M059J (cell line): ENCODE data around the gene ABCC1. TPM values are rescaled to one million over a fixed set of nuclear protein-coding genes. Genes with fewer than 3 reads are reported as not detected.

ENCODE experiments used
- DNase-seq: peaks from one replicate; pipeline ENCODE4 v3.0.0-alpha.2; 2012; ENCODE audit warnings: low read depth
- total RNA-seq: library from RNA; depleted of rRNA; stranded (reverse); fragments of >200 nt; shearing (Covaris generic); gene quantifications from 2 replicates; pipeline ENCODE4 v1.2.3, GENCODE V29; 2014

Gene ABCC1
- total RNA-seq, 1 experiment from 2014 or later: 21.5 TPM

DNA sequence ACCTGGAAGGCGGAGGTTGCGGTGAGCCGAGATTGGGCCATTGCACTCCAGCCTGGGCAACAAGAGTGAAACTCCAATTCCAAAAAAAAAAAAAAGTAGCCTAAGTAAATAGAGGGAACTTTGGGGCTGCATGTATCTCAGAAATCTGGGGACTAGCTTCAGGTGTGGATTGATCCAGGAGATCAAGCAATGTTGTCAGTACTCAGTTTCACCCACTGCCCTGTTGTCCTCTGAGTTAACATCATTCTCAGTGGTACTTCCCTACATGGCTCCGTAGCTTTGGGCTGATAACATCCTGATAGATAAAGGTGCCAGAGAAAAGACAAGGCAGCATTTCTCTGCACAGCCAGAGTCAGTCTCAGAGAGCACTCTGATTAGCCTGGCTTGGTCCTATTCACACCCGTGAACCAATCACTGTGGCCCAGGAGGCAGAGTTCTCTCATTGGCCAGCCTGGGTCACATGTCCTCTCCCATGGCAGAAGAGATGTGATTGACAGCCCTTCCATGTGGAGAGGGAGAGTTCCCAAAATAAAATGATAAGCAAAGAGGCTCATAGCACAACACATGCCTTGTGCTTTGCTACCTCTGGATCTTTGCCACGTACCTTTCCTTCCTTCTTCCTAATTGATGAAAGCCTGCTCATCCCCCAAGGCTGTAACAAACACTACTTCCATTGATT, 99.6 kb downstream of the ABCC1 start:
- no peak for DNase-seq

DNA sequence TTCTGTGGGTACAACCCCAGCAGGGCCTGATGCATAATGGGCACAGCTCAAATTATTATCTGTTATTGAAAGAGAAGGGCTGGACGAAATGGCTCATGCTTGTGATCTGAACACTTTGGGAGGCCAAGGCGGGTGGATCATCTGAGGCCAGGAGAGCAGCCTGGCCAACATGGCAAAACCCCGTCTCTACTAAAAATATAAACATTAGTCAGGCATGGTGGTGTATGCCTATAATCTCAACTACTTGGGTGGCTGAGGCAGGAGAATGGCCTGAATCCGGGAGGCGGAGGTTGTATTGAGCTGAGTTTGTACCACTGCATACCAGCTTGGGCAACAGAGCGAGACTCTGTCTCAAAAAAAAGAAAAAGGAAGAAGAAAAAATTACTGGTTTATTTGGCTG, 100.7 kb downstream of the ABCC1 start:
- DNase-seq: no peak

DNA sequence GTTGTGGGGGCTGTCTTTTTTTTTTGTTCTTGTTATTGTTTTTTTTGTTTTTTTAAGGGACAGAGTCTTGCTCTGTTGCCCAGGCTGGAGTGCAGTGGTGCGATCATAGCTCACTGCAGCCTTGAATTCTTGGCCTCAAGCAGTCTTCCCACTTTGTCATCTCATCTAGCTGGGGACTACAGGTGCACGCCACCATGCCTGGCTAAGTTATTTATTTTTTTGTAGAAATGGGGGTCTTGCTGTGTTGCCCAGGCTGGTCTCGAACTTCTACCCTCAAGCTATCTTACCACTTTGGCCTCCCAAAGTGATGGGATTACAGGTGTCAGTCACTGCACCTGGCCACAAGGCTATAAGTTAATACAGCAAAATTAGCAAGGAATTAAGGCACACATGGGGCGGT, 101.7 kb downstream of the ABCC1 start:
- no peak for DNase-seq

DNA sequence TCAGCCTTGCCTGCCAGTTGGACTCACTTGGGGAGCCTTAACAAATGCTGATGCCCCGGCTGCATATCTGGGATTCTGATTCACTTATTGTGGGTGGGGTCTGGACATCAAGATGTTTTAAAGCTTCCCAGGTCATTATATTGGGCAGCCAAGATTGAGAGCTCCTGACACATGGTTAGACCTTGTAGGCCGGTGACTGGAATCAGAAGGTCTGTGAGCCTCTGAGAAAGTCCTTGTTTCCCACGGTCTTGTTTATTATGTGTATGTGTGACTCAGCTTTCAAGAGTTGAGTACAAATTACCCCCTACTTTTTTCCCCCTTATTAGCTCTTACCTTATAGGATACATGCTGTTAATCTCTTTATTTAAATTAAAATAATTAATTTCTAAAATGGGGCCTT, 103.5 kb downstream of the ABCC1 start:
- DNase-seq: peak; percentile 50

- no peak for DNase-seq
Observed at GRCh38 chr16:16057102-16057501, 107.7 kb downstream of the ABCC1 start.

GRCh38 chr16:16059160-16059559, 109.7 kb downstream of the ABCC1 start:
- no peak for DNase-seq

DNA sequence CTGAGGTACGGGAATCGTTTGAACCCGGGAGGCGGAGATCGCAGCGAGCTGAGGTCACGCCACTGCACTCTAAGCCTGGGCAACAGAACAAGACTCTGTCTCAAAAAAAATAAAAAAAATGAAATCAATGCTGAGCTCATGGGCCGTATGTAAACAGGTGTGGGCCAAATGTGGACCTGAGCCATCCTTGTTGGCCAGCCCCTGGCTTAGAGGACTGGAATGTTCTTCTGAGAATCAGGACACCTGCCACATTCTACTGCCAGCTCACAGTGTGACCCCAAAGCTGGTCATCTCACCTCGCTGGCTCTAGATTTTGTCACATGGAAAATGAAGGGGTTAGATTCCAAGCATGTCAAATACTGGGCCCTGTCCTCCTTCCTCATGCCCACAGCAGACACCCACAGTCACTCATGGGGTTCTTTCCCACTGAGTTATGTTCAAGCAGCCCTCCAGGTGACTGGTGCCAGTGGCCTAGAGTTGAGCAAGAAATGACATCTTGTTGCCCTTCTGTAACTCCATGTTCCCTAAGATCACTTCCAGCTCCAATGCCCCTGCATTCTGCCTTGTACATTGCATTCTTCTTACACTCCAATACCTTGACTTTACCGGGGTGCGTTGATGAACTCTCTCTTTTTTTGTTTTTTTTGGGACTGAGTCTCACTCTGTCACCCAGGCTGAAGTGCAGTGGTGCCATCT, 110.6 kb downstream of the ABCC1 start:
- DNase-seq: no peak

DNA sequence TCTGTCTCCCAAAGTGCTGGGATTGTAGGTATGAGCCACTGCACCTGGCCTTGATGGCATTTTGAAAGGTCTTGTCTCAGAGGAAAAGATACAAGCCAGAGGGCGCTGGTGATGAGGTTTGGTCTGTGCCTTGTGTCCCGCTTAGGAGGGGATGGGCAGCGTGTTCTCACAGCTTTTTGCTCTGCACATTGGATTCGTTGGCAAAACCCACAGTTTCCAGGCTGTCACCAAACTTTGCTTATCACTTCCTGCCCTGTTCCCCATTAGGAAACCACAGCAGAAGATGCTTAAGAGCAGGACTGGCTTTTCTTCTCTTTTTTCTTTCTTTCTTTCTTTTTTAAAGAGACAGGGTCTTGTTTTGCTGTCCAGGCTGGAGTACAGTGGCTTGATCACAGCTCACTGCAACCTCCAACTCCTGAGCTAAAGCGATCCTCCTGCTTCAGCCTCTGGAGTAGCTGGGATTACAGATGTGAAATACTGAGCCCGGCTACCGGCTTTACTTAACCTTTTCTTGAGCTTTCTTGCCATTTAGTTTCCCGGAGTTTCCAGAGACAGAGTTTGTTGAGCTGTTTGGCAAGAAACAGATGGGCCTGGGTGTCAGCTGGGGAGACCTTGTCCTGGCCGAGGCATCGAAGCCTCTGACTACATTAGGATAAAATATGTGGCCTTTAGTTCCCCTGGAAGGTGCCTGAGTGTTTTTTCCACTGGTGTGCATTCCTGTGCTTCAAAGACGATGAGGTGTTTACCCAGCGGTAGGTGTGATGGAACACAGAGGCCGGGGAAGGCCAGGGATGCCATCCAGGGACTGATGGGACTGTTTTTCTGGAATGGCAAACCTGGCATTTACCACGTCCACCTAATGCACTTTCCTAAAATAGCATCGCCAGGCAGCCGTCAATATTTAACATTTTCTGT, 112.9 kb downstream of the ABCC1 start:
- no peak for DNase-seq

DNA sequence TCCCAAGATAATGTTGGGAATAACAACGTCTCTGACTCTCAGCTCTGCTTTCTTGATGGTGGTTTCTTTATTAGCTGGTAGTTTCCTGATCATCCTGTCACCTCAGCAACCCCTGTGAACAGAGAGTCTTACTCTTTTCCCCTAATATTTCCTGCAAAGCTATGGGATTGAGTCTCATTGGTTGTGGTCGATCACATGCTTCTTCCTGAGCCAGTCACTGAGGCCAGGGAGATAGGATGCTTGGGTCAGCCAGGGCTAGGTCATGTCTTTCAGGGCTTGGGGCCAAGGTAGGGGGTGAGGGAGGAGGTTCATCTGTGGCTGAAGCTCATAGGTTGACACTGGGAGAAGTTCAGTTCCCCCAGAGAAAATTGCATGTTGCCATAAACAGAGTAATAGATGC, 114.3 kb downstream of the ABCC1 start:
- no peak for DNase-seq

DNA sequence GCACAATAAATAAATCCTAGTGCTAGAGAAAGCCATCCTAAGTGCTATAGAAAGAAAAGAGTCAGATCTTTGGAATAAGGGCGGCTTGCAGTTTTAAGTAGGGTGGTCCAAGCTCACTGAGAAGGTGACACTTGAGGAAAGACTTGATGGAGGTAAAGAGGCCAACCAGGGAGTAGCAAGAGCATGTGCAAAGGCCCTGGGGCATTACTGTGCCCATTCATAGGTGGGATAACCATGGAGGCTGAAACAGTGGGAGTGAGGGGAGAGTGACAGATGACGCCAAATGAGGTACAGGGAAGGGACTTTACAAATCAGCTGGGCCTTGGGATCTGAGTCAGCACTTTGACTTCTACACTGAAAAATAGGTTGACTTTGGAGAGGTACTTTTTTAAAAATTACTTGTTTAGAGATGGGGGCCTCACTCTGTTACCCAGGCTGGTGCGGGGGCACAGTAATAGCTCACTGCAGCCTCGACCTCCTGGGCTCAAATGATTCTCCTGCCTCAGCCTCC, 115.5 kb downstream of the ABCC1 start:
- DNase-seq: no peak

DNA sequence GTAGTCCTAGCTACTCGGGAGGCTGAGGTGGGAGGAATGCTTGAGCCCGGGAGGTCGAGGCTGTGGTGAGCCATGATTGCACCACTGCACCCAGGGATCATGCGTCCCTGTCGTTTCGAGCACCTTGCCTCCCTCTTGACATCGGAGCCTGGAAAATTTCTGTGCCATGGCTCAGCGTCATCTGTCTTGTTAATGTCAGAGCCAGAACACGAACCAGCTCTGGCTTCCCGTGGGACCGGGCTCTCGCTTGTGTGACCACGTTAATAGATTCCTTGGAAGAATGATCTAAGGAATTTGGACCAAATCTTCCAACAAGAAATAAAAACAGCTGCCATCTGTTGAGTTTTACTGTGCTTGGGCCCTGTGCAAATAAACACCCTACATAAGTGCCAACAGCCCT, 117.7 kb downstream of the ABCC1 start:
- no peak for DNase-seq

GRCh38 chr16:16071631-16072244, 122.3 kb downstream of the ABCC1 start:
- DNase-seq: peak; percentile 52

- DNase-seq: no peak
Observed at GRCh38 chr16:16073001-16073545, 123.7 kb downstream of the ABCC1 start.

DNA sequence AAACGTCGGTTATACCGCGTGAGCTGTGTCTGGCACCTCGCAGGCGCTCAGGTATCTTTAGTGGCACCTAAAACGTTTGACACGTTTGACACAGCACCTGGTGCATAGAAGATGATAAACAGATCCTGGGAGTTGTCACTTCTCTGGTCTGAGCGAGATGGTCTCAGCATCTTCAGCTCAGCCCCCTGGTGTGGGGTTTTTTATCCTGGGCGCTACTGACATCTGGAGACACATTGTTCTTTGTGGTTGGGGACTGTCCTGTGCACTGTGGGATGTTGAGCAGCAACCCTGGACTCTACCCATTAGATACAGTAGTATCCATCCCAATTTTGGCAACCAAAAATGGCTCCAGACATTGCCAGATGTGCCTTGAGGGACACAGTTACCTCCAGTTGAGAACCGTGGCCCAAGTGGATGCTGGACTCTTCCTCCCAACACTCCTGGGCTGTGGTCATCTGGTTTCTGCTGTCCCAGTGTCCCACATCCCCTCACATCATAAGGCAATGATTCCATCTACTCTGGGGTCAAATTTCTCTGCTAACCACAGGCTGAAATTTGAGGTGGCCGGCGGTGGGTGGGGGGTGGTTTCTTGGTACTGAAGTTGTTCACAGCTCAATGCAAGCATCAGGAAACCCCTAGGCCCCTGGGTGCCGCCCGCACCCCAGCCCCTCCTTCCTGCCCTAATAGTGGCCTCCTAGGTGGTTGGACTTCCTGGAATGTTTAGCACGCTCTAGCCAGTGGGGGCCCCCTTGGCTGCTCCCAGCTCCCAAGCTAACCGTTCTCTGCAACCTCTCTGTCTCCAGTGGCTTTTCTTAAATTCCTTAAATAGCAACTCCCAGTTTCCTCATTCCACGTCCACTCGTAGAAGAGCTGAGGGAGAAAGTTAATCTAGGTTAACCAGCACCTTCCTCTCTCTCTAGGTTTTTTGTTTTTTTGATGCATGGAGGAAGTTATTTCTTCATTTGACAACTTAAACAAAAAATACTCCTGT, 124.8 kb downstream of the ABCC1 start:
- peak; percentile 96 for DNase-seq

DNA sequence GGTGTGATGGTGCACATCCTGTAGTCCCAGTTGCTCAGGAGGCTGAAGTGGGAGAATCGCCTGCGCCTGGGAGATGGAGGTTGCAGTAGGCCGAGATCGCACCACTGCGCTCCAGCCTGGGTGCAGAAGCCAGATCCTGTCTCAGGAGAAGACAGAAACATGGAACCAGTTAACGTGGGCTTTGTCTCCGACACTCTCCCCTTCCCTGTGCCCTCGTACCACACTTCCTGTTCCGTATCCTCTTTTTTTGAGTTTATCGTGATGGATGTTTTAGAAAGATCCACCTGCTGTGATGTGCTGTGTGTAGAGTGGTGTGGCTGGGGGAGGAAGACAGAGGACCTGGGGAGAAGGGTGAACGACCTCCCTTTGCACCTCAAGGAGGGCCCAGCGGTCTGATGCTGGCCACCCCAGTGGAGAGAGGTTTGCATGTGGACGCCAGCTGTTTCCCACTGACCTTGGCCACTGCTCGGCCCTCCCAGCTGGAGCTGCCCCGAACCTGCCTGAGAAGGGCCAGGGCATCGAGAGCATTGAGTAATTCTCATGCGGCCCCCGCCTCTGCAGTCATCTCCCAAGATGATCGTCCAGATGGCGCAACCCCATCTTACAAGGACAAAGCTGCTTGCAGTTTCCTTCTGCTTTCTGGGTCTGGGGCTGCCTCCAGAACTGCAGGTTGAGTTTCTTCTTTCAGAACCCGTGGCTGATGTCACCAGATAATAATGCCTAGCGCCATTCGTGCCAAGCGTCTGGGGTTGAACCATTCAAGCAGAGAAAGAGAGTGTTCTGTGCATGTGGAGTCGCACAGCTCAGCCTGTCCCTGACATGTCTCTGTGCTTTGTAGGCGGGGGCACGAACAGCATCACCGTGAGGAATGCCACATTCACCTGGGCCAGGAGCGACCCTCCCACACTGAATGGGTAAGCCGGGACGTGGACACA, 126.3 kb downstream of the ABCC1 start:
- DNase-seq: no peak

DNA sequence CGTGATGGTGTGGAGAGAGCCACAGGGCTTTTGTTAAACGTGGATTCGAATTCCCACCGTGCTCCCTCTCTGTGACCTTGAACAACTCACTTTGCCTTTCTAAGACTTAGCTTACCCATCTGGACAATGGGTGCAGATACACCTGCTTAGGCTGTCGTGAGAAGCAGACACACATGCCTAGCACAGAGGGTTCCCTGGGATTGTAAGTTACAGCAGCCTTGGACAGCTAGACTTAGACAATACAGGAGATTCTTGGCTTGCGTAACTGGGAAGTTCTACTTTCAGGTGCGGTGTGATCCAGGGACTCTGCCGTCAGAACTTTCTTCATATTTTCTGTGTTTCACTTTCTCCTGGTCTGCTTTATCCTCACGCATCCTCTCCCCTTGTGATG, 127.0 kb downstream of the ABCC1 start:
- no peak for DNase-seq

GRCh38 chr16:16080465-16081065, 131.1 kb downstream of the ABCC1 start:
- DNase-seq: no peak

DNA sequence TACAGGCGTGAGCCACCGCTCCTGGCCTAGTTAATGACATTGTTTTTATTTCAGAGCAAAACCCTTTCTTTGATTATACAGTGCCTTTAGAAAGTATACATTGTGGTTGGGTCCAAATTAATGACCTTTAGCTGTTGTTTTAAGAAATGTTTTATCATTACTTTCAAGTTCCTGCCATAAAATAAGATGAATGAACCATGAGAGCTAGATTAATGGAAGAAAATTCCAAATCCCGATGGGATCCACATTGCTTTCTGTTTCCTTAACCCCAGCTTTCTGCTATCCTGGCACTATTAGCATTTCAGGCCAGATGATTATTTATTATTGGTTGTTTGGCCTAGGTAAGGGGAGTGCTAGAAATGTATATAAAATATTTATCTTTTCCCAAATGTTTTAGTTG, 131.7 kb downstream of the ABCC1 start:
- no peak for DNase-seq

DNA sequence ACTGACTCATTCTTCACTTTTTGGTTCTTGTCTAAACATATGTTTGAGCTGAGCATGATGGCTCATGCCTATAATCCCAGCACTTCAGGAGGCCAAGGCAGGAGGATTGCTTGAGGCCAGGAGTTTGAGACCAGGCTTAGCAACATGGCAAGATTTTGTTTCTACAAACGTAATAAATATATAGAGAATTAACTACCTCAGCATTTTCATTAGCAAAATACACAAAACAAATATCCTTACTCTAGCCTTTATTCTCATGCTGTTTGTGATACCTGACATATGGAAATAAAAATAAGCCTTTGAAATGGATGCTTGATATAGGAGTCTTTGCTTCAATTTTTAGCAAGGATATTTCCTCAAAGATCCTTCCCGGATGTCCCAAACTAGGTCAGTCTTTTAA, 132.8 kb downstream of the ABCC1 start:
- no peak for DNase-seq
